ENCODE results near the gene CAMKK2.

Gene CAMKK2

DNA sequence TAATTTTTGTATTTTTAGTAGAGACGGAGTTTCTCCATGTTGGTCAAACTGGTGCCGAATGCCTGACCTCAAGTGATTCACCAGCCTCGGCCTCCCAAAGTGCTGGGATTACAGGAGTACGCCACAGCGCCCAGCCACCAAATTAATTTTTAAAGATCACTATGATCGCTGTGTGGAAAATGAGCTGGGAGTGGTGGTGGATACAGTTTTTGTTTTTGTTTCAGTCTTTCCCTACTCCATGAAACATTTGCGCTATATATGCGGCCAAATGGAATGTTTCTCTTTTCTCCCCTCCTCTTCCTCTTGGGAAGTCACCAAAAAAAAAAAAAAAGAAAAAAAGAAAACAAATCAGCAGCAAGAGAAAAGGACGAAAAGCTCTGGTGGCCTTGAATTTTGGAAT, 107.4 kb downstream of the CAMKK2 start:
- no peak for DNase-seq

DNA sequence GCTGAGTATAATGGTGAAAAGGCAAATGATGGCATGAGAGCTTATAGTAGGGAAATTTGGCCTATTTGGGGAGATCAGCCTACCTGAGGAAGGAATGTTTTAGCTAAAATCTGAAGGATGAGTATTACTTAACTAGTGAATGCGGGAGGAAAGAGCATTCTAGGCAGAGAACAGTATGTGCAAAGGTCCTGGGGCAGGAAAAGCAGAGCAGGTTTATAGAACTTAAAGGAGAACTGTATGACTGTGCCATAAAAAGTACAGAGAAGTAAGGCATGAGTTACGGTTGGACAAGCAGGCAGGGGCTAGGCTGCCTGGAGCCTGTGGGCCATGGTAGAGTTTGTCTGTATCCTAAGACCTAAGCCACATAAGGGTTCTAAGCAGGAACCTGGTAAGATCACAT, 108.3 kb downstream of the CAMKK2 start:
- no peak for DNase-seq

Data from NCI-H146 (cell line).